Large intestine (tissue), 3 donors: ENCODE data around the gene ESRRA. TPM values are rescaled to one million over a fixed set of nuclear protein-coding genes. Genes with fewer than 3 reads are reported as not detected.

Source experiments
- DNase-seq, 2 donors: peaks; one replicate each; pipeline versions ENCODE4 v3.0.0 to v3.0.0-alpha.2; 2013
- H3K27ac ChIP-seq: one replicate; pipeline ENCODE4 v1.5.1; 2013; ENCODE audit warnings: low read length
- H3K27me3 ChIP-seq: 2 replicates; pipeline ENCODE4 v1.6.1; 2013; ENCODE audit warnings: low read length; ENCODE audit not compliant: control insufficient read depth, insufficient read depth
- H3K36me3 ChIP-seq: 2 replicates; pipeline ENCODE4 v1.6.1; 2013; ENCODE audit warnings: low read length; ENCODE audit not compliant: control insufficient read depth, insufficient read depth
- H3K4me1 ChIP-seq: one replicate; pipeline ENCODE4 v1.6.1; 2013; ENCODE audit warnings: low read length; ENCODE audit not compliant: control insufficient read depth, insufficient read depth
- H3K4me3 ChIP-seq: one replicate; pipeline ENCODE4 v1.5.1; 2013; ENCODE audit warnings: low read length
- H3K9me3 ChIP-seq: one replicate; pipeline ENCODE4 v1.6.1; 2013; ENCODE audit warnings: mild to moderate bottlenecking, low read depth, low read length, moderate library complexity; ENCODE audit not compliant: control insufficient read depth
- WGBS: methylation state at CpG from one replicate; pipeline ENCODE4 v1.1.5; 2013; ENCODE audit warnings: low lambda C conversion rate; ENCODE audit not compliant: insufficient coverage; 5-methylcytosine and 5-hydroxymethylcytosine counted together
- polyA plus RNA-seq: library from polyadenylated mRNA; unstranded; fragments of 120-200 nt; gene quantifications from one replicate; pipeline ENCODE4 v1.2.1, GENCODE V29; 2013

The ESRRA gene
- polyA plus RNA-seq, 1 donor = 83.2 TPM

DNA sequence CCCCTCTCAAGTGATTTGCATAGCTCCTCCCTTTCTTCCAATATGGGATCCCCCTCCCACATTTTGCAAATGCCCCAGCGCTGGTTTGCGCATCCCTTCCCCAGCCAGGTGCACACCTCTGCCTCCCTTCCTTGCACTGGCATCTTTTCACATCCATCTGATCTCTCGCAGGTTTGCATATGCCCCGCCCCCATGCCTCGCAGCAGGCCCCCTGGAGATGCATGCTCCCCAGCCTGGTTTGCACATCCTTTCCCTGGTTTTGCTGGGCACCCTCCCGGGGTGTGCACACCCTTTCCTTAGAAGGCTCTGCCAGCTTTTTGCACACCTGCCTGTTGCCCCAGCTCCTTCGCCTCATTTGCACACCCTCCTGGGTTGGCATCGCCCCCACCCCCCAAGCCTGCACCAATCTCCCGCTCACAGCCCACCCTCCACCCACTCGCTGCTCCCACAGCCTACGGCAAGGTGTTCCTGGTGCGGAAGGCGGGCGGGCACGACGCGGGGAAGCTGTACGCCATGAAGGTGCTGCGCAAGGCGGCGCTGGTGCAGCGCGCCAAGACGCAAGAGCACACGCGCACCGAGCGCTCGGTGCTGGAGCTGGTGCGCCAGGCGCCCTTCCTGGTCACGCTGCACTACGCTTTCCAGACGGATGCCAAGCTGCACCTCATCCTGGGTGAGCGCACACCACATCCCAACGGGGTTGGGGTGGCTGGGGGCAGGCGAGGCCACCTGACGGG, 54.6 kb downstream of the ESRRA start:
- Histone ChIP-seq H3K27me3 (no peaks in the 10 kb centered on the region), H3K27ac (no peak overlapping the region), H3K9me3 (no peaks in the 10 kb centered on the region), H3K4me1 (peaks cover 36% of the 10 kb centered on the region), H3K4me3 (peak overlapping the region; percentile 77), H3K36me3 (peaks cover 36% of the 10 kb centered on the region)
- peak in 1 of 2 donors; percentile 45 for DNase-seq
- no CpG with 5 or more reads among the region's 38 CpGs for WGBS

DNA sequence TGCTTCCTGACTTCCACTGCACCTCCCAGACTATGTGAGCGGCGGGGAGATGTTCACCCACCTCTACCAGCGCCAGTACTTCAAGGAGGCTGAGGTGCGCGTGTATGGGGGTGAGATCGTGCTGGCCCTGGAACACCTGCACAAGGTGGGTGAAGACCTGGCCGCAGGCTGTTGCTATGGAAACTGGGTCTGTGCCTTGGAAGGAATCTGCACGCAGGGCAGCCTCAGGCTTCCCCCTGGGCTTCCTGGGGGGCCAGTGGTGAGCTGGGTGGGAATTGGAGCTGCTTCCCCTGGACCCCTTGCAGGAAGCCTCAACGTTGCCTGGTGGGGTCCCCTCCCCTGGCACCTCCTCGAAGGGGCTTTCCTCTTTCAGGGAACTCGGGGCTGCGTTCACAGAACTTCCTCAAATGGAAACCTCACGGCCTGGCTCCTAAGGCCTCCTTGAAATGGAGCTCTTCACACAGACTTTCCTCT, 55.2 kb downstream of the ESRRA start:
- H3K4me1 ChIP-seq = peaks cover 30% of the 10 kb centered on the region
- peak in 1 of 2 donors; percentile 34 for DNase-seq
- H3K27ac ChIP-seq = no peak overlapping the region
- H3K9me3 ChIP-seq = no peaks in the 10 kb centered on the region
- peaks cover 42% of the 10 kb centered on the region for H3K36me3 ChIP-seq
- H3K27me3 ChIP-seq = no peaks in the 10 kb centered on the region
- peak overlapping the region; percentile 77 for H3K4me3 ChIP-seq
- WGBS = no CpG with 5 or more reads among the region's 13 CpGs

DNA sequence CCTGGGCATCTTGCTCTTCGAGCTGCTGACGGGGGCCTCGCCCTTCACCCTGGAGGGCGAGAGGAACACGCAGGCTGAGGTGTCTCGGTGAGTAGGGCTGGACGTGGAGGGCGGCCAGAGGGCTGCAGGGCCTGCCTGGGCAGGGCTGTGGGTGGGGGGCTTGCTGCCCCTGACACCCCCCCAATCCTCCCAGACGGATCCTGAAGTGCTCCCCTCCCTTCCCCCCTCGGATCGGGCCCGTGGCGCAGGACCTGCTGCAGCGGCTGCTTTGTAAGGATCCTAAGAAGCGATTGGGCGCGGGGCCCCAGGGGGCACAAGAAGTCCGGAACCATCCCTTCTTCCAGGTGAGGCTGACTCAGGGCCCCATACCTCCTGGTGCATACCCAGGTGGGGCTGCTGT, 56.3 kb downstream of the ESRRA start:
- Histone ChIP-seq H3K9me3 (no peaks in the 10 kb centered on the region), H3K27me3 (no peaks in the 10 kb centered on the region), H3K36me3 (peaks cover 50% of the 10 kb centered on the region), H3K27ac (no peak overlapping the region), H3K4me1 (peaks cover 28% of the 10 kb centered on the region), H3K4me3 (no peak overlapping the region)
- WGBS = no CpG with 5 or more reads among the region's 18 CpGs
- DNase-seq = no peak

GRCh38 chr11:64362339-64362738, 57.0 kb downstream of the ESRRA start:
- DNase-seq = no peak
- peaks cover 52% of the 10 kb centered on the region for H3K36me3 ChIP-seq
- WGBS = no CpG with 5 or more reads among the region's 10 CpGs

GRCh38 chr11:64364435-64364834, 59.1 kb downstream of the ESRRA start:
- H3K4me1 ChIP-seq = peaks cover 8% of the 10 kb centered on the region
- H3K27me3 ChIP-seq = no peaks in the 10 kb centered on the region
- no peak overlapping the region for H3K4me3 ChIP-seq
- DNase-seq = no peak
- no peak overlapping the region for H3K27ac ChIP-seq
- peaks cover 61% of the 10 kb centered on the region for H3K36me3 ChIP-seq
- no CpG with 5 or more reads among the region's 6 CpGs for WGBS
- peaks cover 8% of the 10 kb centered on the region for H3K9me3 ChIP-seq

More at GRCh38 chr11:64362339-64362738, 57.0 kb downstream of the ESRRA start:
- Histone ChIP-seq H3K27me3 (no peaks in the 10 kb centered on the region), H3K4me1 (peaks cover 24% of the 10 kb centered on the region), H3K9me3 (no peaks in the 10 kb centered on the region), H3K27ac (no peak overlapping the region), H3K4me3 (no peak overlapping the region)

DNA sequence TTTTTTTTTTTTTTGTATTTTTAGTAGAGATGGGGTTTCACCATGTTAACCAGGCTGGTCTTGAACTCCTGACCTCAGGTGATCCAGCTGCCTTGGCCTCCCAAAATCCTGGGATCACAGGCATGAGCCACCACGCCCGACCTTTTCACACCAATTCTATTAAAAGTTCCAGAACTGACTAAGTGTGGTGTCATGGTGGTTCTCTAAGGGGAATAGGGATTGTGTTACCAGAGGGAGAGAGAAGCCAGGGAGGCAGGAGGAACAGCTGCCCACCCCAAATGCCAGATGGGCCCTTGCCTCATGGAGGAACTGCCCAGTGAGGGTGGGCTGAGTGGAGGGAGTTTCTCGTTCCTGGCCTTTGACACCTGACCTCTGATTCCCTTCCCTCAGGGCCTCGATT, 59.6 kb downstream of the ESRRA start:
- H3K27me3 ChIP-seq = no peaks in the 10 kb centered on the region
- H3K9me3 ChIP-seq = peaks cover 13% of the 10 kb centered on the region
- no CpG with 5 or more reads among the region's 4 CpGs for WGBS
- no peak for DNase-seq
- H3K36me3 ChIP-seq = peaks cover 66% of the 10 kb centered on the region
- H3K4me1 ChIP-seq = peaks cover 4% of the 10 kb centered on the region
- no peak overlapping the region for H3K27ac ChIP-seq
- H3K4me3 ChIP-seq = no peak overlapping the region

Other genes starting within 250 kb of the ESRRA start
- gene MACROD1, start 139.4 kb upstream of the ESRRA start, polyA plus RNA-seq = 18.2 TPM
- gene STIP1, start 119.4 kb upstream of the ESRRA start, polyA plus RNA-seq = 109 TPM
- 28.5 TPM for gene FERMT3, start 98.8 kb upstream of the ESRRA start, polyA plus RNA-seq
- gene TRPT1, start 79.3 kb upstream of the ESRRA start, polyA plus RNA-seq = 38.3 TPM
- gene NUDT22, start 79.2 kb upstream of the ESRRA start, polyA plus RNA-seq = 33.8 TPM
- gene DNAJC4, start 75.0 kb upstream of the ESRRA start, polyA plus RNA-seq = 52.5 TPM
- gene VEGFB, start 70.9 kb upstream of the ESRRA start, polyA plus RNA-seq = 105 TPM
- gene FKBP2, start 64.4 kb upstream of the ESRRA start, polyA plus RNA-seq = 79.3 TPM
- gene PPP1R14B, start 58.6 kb upstream of the ESRRA start, polyA plus RNA-seq = 62.6 TPM
- 115 TPM for gene PLCB3, start 54.0 kb upstream of the ESRRA start, polyA plus RNA-seq
- gene BAD, start 20.9 kb upstream of the ESRRA start, polyA plus RNA-seq = 39.6 TPM
- gene GPR137, start 19.7 kb upstream of the ESRRA start, polyA plus RNA-seq = 20.6 TPM
- 0.09 TPM for gene KCNK4, start 14.2 kb upstream of the ESRRA start, polyA plus RNA-seq
- 0.15 TPM for gene CATSPERZ, start 5.2 kb upstream of the ESRRA start, polyA plus RNA-seq
- 167 TPM for gene TRMT112, start 12.0 kb downstream of the ESRRA start, polyA plus RNA-seq
- 219 TPM for gene PRDX5, start 12.6 kb downstream of the ESRRA start, polyA plus RNA-seq
- 13.5 TPM for gene CCDC88B, start 34.7 kb downstream of the ESRRA start, polyA plus RNA-seq
- 25.8 TPM for gene RPS6KA4, start 53.6 kb downstream of the ESRRA start, polyA plus RNA-seq